ENCODE data around the gene ACTR3C.
A peak's percentile ranks its signal among the peaks of the same experiment; 100 is the strongest.

ACTR3C gene

DNA sequence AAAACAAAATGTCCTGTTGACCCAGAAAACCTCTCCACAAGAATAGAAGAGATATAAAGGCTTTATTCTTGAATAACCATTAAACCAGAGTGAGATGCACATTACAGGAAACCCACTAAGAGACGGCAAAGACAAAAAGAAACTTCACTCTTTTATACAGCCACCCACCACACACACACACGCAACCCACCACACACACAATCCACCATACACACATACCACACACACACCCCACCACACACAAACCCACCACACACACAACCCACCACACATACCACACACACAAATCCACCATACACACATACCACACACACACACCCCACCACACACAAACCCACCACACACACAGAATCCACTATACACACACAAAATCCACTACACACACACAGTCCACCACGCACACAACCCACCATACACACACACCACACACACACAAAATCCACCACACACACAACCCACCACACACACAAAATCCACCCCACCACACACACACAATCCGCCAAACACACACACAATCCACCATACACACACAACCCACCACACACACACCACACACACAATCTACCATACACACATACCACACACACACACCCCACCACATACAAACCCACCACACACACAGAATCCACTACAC lies 35.8 kb upstream of the ACTR3C start:
- DNase-seq (ENCODE audit: low spot score): no peak

GRCh38 chr7:150358433-150358832 lies 35.1 kb upstream of the ACTR3C start:
- DNase-seq (ENCODE audit: low spot score): no peak

DNA sequence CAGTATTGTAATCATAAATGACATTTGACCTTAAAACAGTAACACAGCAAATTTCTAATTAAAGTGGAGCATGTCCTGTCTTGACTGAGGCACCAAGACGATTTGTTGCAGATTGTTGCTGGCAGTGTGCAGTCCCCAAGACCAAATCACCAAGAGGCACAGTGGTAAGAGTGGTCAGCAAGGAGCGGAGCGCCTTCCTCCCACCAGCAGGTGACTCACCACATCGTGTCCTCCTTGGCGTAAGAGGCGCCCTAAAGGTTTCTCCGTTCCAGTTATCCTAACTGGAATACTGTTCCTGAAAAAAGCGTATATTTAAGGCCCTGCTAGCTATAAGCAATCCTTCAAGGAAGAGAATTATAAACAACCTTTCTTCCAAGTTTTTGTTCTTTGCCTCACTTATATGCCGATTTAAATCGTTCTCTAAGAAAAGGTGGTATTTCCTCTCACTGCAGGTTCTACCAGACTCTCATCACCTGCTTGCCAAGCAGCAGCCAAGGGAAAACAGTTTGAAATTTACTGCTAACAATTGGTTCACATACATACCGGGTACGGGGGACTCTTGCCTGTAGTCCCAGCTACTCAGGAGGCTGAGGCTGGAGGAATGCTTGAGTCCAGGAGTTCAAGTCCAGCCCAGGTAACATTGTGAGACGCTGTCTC lies 34.6 kb upstream of the ACTR3C start:
- no peak for DNase-seq (ENCODE audit: low spot score)

- DNase-seq (ENCODE audit: low spot score): no peak
Measured at GRCh38 chr7:150357270-150357669, 33.9 kb upstream of the ACTR3C start.

DNA sequence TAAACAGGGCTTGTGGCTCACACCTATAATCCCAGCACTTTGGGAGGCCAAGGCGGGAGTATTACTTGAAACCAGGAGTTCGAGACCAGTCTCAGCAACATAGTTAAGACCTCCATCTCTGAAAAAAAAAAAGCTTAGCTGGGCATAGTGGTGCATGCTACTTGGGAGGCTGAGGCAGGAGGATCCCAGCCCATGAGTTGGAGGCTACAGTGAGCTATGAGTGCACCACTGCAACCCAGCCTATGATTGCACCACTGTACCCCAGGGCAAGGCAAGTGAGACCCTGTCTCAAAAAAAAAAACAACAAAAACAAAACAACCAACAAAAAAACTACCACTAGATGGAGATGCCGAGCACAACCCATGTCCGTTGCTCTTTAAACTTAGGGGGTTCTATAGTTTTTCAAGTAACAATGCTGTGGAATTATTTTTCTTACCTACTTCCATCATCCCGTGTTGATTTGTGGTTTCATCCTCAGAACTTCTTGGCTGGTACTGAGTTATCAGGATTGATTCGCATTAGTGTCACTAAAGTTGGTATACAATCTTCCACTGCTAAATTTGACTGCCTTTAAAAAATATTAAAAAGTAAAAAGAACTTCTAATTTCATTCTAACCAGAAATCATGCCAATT lies 33.0 kb upstream of the ACTR3C start:
- DNase-seq (ENCODE audit: low spot score): peak; percentile 50

- DNase-seq (ENCODE audit: low spot score): no peak
Measured at GRCh38 chr7:150355666-150356059, 32.3 kb upstream of the ACTR3C start.

GRCh38 chr7:150351587-150352194 lies 28.3 kb upstream of the ACTR3C start:
- no peak for DNase-seq (ENCODE audit: low spot score)

GRCh38 chr7:150346922-150347321 lies 23.6 kb upstream of the ACTR3C start:
- no peak for DNase-seq (ENCODE audit: low spot score)

DNA sequence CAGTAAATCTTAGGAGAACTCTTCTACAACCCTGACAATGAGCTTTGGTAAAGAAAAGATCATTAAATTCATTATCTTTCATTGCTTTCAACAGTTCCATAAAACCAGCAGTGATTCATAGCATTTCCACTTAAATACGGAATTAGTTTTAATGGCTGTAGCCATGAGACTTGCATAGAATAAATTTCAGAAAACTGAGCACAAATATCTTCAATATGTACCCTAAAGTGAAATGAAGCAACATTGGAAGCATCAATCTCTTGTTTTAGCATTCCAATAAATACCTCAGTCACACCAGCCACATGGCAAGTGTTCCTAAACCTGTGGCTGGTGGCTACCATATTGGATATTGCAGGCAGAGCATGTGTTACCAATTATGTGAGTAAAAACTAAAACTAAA lies 21.7 kb upstream of the ACTR3C start:
- no peak for DNase-seq (ENCODE audit: low spot score)

DNA sequence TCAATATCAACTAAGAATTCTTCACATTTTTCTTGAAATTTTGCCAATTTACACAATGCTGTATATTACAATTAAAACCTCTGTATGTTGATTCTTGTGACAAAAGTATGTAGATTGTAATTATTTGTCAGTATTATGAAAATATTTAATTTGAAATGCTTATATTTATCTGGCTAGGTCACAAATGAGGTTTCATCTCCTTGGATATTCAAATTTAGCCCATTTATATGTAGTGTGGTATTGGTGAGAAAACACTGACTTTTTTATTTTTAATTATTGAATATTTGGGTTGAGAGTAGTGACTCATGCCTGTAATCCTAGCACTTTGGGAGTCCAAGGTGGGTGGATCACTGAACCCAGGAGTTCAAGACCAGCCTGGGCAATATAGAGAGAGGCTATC lies 21.0 kb upstream of the ACTR3C start:
- DNase-seq (ENCODE audit: low spot score): no peak

- DNase-seq (ENCODE audit: low spot score): no peak
Measured at GRCh38 chr7:150343225-150343624, 19.9 kb upstream of the ACTR3C start.

GRCh38 chr7:150342121-150342408 lies 18.7 kb upstream of the ACTR3C start:
- no peak for DNase-seq (ENCODE audit: low spot score)

DNA sequence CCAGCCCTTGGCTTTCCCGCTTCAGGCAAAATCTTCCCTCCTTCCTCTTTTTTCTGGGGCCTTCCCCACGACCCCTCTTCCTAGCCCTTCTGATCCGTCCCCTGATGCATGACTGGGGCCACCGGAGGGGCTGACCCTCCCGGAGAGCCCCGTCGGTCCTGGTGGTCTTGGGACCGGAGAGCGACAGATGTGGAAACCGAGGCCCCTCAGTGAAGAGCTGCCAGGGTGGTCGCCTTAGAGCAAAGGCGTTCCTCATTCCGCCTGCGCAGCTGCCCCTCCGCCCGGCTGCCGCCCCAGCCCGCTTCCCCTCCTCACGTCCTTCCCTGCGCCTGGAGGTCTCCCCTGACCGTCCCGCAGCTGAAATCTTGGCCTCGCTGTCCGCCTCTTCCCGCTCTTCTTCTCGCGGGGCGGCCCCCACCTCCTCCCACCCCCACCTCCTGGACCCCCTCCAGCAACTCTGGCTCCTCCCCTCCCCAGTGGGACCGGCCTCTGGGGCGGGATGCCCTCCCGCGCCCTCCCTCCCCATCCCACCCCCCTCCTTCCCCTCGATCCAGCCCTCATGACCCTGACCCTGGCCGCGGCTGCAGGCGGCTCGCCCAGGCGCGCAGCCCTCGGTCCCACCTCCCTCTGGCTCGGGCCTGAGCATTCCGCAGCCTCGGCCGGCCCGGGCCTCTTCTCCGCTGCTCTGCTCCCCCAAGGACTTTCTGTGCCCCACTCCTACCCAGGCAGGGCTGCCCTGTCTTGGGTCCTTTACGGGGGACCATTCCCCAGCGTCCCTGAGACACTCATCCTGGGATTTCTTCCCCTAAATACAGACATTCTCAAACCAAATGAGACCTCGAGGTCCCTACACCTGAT lies 18.1 kb upstream of the ACTR3C start, which contains the start of gene RARRES2:
TSS of gene RARRES2 (minus strand) at position 367 of the 858 bp plus-strand sequence. CDS start 1,020 bp downstream, outside the sequence.
- no peak for DNase-seq (ENCODE audit: low spot score)

DNA sequence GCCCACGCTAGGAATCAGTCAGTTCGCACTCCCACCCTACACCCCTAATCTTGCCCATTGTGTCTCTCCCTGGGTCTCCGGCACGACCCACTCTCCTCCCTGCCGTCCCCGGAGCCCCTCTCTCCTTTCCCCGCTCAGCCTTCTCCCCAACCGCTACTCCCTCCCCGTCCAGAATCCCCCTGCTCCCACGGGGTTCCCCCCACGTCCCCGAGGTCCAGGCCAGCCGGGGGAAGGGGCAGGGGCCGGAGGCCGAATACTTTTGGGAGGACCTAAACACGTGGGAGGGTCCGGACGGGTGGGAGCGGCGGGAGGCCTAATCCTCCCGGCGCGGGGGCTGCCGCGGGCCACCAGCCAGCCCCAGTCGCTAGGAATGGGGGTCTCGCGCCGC lies 17.5 kb upstream of the ACTR3C start:
- no peak for DNase-seq (ENCODE audit: low spot score)

DNA sequence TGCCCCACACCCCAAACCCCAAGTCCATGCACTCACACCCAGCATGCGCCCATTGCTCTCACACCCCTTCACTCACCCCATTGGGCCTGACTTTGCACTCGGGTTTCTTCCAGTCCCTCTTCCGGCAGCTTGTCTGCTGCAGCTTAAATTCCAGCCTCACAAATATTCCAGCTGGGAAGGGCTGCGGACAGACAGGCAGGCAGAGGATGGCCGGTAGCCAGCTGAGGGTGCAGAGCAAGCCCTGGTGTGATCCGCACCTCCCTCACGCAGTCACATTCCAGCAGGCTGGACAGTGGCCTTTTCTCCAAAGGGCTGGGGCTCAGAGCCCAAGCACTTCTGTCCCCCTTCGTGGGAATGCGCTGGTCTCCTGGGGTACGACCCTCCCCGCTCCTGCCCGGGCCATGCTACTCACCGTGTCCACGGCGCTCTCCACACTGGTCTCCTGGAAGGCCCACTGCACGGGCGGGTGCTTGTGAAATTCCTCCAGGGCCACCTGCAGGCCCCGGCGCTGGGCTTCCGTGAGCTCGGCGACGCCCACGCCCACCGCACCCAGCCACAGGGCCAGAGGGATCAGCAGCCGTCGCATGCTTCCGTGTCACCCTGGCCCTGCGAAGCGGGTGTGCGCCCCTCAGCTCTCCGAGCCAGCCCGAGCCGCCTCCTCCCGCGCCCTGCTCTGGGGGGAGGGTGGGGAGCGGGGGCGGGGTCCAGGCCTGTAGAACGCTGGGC lies 16.8 kb upstream of the ACTR3C start:
- DNase-seq (ENCODE audit: low spot score): no peak

- DNase-seq (ENCODE audit: low spot score): no peak
Measured at GRCh38 chr7:150339409-150339809, 16.1 kb upstream of the ACTR3C start.

GRCh38 chr7:150338166-150338829 lies 15.0 kb upstream of the ACTR3C start:
- no peak for DNase-seq (ENCODE audit: low spot score)

DNA sequence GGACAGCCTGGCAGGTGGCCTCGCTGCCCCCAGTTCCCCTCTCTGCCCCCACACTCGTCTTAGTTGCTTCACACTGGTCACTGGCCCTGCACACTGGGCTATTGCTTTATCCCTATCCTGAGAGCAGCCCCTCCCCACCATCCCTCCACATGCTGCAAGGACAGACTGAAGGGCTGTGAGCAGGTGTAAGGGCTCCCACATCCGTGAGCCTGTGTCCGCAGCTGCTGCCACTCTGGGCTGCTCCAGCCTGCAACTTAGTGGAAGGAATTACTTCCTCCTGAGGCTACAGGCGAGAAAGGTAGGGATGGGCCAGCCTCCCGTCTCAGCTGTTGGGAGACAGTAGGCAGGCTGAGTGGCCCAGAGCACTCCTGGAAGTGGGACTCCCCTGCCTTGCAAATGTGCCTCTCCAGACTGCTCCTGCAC lies 14.3 kb upstream of the ACTR3C start:
- no peak for DNase-seq (ENCODE audit: low spot score)

DNA sequence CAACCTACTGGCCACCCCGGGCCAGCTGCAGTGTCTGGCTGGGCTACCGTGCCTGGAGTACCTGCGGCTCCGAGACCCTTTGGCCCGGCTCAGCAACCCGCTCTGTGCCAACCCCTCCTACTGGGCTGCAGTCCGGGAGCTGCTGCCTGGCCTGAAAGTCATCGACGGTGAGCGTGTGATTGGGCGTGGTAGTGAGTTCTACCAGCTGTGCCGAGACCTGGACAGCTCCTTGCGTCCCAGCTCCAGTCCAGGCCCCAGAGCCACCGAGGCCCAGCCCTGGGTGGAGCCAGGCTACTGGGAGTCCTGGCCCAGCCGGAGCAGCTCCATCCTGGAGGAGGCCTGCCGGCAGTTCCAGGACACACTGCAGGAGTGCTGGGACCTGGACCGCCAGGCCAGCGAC lies 13.8 kb upstream of the ACTR3C start:
- DNase-seq (ENCODE audit: low spot score): no peak

GRCh38 chr7:150336746-150337145 lies 13.4 kb upstream of the ACTR3C start:
- DNase-seq (ENCODE audit: low spot score): no peak

GRCh38 chr7:150335774-150336112 lies 12.4 kb upstream of the ACTR3C start:
- DNase-seq (ENCODE audit: low spot score): no peak

Data from globus pallidus (tissue), 1 donor.